GM18511 (cell line): ENCODE measurements around the gene ELN.

Experiments
- ATAC-seq: cut with Tn5 transposase; IDR thresholded peaks from one replicate; pipeline ENCODE4 v1.9.1; 2021; ENCODE audit warnings: mild to moderate bottlenecking, moderate library complexity; ENCODE audit not compliant: unreplicated experiment

ELN gene

DNA sequence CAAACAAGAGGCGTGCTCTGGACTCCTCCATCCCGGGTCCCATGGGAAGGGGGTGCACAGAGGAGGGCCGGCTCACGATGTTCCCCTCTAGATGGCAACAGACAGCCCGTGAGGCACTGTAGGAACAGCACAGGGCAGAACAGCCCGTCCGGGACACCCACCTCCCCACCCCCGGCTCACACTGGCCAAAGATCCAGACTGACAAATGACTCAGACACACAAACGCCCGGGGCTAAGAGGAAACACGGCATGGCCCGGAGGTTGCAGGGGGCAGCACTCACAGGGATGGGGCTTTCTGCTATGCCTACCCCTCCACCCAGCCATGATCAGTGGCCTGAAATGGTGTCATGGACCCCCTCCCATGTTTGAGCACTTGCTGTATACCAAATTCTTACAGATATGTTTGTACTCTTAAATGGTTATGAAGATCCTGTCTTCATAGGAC is 4.9 kb upstream of the ELN start:
- ATAC-seq, result no peak

DNA sequence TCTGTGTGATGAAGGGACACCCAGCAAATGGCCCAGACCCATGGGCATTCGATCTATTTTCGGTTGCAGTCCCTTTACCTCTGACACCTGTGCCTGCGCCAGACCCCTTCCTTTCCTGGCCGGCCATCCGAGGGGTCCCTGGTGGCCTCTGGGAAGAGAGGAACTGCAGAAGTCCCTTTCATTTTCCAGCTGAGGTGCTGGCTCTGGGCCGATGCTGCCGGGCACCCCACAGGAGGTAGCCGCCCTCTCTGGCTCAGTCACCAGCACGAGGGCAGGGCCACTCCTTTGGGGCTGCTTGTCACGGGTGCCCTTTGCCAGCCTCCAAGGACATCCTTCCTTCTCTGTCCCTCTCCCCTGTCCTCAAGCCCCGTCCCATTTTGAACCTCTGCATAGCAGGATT is 4.2 kb upstream of the ELN start:
- no peak for ATAC-seq

DNA sequence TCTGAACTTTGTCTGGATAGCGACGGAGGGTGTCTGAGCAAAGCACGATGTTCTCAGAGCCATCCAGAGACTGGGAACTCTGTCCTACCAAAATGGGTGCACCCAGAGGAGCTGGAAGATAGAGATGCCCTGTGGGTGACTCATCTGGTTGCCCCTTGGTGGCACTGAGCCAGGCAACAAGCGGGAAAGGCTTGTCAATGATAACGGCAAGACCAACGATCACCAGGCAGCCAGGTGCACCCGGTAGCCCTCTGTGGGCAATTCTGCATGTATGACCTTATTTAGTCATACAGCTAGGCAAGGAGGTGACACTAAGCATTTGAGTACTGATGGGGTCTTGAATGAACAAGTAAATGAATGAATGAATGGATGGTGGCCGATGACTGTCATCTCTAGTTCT is 2.8 kb upstream of the ELN start:
- no peak for ATAC-seq

DNA sequence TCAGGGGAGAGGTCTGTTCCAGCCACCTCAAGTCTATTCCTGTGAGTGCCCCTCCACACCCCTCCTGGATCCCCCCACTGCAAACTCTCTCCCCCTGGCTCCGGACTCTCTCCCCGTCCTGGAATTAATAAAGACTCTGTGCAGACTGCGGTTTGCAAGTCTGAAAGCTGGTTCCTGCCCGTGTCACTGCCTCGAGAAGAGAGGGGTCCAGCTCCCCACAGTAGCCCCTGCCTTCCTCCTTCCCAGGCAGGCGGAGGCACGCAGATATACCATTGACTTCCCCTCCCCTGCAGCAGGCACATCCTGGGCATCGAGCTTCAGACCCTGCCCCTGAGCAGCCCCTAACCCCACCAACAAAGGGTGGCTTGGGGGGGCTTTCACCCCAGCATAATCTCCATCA is 2.2 kb upstream of the ELN start:
- no peak for ATAC-seq

DNA sequence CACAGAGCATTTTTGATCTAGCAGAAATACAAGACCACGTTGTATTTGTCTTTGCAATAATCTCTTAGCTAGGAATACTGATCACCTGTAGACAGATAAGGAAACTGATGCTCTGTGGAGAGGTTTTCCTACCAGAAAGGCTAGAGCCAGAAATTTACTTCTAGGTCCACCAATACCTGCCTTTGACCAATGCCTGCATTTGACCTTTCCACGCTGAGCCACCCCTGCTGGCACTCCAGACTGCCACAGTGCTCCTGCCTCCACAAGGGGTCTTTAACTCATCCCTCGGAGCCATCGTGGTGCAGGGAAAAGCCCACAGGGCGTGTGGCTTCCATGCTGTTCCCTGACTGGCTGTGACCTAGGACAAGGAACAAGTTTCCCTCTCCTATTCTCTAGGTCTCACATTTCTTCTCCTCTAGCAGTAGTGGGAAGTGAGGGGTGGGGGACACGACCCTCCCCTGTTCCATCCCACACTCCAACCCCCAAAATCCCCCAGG is 1.5 kb upstream of the ELN start:
- ATAC-seq, result no peak

DNA sequence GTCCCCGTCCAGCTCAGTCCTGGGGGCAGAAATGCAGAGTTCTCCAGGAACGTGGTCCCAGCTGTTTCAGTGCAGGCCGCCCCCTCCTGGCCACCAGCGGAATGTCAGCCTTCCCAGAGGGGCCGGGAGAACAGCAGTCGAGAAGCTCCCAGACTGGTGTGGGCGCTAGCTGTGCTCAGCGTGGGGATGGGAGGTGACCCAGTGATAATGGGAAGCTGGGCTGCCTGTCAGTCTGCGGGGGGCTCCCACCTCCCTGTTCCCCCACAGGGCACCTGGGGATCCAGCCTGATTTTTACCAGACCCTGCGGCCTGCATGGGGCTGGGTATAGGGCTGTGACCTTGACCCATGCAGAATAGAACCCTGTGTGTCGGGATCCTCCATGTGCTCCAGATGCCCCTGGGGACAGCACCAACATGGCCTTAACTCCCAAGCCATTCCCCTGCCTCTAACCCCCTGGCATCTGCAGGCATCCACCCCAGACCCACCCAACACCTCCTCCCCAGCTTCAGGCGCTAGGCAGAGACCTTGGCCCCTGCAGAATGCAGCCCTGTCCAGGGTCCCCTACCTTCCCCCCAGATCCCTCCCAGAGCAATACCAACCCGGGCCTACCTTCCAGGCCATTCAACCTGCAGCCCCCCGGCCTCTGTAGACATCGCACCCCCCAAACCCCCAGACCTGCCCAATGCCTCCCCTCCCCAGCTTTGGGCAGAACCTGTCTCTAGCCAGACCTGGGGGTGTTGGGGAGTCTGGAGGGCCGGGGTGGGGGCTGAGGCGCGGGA is 880 bp upstream of the ELN start:
- ATAC-seq, result no peak

DNA sequence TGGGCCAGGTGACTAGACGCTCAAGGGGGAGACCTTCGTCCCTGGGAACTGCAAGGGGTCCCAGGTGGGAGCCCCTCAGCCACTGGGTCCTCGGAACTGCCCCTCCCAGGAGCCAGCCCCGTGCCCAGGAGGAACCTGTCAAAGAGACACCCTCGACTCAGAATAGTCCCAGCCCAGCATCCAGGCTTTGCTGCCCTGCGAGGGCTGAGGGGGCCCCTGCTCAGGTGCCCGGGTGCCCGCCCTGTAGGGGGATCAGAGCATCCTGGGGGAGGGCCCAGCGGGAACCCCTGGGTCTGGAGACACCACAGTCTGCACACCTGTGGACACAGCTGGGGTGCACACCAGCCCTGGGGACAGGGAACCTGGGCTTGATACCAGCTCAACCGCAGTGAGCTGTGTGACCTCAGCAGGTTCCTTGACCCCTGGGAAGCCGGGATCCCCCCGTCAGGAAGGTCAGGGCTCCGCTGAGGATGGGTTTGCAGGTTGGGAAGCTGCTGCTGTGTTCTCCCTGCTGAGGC is 407 bp downstream of the ELN start:
- no peak for ATAC-seq

DNA sequence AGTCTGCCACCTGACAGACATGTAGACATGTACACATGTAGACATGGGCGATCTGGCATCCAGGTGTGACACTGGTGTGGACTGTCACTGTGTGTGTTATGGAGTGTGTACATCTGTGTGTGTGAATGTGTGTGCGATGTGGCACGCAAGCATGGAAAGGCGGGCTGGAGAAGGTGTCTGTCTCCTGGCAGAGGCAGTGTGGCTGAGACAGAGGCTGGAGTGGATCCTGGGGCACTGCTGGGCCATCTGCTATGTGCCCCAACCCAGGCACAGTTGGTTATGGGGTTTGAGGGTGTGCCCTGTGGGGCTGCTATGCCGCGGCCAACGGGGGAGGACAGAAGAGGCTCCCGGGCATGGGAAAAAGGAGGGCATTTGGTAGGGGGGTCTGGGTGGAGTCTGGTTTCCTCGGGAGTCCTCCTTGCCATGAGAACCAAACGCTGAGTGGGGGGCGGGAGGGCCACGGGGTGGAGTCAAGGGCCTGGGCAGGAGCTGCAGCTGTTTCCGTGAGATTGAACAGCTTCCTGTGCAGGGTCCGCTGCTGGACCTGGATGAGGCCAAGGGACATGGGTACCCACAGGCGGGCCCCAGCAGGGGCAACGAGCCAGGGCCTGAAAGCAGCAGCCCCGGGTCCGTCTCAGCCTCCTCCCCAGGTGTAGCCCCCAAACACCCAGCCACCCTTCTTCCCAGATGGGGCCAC is 1.3 kb downstream of the ELN start:
- no peak for ATAC-seq

DNA sequence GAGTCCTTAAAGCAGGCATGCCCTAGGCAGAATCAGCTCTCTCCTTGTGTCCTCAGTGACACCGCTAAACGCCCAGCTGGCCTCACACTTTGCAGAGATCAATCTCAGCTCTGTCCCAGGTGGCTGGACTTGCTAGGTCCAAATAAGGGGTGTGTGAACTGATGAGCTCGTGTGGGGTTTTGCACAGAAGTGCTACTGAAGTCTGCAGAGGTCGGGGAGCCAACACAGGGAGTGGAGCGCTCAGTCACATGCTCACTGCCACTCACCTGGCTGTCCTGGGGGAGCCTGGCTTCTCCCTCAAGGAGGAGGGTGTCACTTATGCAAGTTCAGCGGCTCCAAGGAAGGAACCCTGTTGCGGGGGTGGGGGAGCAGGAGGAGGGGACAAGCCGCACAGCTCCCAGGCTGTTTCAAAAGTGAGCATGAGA is 2.0 kb downstream of the ELN start:
- no peak for ATAC-seq

DNA sequence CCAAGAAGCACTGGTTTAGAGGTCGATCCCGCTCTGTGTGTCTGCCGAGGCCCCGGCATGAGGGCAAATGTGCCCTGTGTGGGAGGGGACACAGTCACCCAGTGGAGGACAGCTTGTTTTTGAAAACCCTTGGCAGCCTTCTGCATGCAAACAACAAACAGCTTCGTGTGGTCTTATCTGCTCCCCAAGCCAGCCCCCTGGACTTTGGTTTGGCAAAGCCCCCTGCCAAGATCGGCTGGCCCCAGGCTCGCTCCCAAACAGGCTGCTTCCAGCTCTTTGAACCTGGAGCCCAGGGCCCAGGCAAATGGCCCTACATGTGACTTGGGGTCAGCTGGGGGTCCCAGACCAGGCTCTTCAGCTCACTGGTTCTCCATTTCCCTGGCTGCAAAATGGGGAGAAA is 2.9 kb downstream of the ELN start:
- no peak for ATAC-seq

DNA sequence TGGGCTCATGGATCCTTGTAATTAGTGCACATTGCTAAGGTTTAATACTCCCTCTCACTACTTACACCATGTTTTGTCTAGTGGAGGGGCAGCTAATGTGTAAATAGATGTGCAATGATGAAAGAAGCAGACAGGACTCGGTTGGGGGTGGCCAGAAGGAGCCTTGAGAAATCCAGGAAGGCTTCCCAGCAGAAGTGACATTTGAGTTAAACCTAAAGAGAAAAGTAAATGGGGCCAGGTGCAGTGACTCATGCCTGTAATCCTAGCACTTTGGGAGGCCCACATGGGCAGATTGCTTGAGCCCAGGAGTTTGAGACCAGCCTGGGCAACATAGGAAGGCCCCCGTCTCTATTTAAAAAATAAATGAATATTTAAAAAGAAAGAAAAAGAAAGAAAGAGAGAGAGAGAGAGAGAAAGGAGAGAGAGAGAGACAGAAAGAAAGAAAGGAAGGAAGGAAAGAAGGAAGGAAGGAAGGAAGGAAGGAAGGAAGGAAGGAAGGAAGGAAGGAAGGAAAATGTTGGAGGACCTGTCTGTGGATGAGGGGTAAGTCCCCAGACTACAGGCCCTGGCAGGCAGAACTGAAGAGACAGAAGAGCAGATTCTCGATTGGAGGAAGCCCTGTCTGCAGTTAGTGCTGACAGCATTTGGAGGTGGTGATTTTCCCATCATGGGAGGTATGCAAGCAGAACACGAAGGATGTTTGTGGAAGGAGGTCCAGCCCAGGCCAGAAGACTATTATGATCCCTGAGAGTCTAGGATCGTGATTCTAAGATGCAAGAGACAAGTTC is 3.6 kb downstream of the ELN start:
- no peak for ATAC-seq

DNA sequence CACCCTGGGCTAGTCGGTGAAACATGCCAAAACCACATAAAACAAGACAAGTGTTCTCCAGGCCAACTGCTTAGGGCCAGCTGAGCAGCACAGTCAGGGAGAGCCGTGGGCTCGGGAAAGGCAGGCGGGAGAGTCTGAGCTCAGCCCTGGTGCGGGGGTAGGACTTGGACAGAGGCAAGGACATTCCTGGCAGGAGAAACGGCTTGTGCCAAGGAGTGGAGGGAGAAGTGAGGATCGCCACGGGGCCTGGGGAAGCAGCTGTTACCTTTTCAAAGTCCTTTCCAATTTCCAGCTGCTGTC is 4.2 kb downstream of the ELN start:
- no peak for ATAC-seq

DNA sequence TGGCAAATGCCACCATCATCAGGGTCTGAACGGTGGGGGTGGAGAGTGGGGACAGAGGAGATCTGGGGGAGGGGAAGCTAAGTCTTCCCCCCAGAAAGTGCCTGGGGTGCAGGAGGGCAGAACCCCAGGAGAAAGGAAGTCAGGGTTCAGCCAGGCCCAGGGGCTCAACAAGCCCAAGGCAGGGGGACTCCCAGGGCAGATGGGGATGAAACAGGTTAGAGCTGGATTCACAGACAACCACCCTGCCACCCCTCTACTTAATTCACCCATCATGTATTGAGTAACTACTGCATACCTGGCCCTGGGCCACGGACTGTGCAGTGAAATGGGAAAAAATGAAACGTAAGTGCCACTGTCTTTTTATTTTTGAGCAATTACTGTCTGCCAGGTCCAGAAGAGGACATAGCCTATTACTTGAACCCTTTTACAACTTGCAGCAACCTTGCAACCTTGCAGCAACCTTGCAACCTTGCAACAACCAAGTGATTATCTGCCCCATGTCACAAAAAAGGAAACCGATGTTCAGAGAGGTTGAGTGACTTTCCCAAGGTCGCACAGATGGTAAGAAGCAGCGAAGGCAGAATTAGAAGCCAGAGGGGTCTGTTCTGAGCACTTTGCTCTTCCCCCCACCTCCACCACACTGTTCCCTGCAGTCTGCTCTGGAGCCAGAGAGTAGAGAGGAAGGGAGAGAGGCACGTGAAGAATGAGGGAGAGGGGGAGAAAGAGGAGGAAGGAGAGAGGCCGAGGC is 4.8 kb downstream of the ELN start:
- no peak for ATAC-seq

DNA sequence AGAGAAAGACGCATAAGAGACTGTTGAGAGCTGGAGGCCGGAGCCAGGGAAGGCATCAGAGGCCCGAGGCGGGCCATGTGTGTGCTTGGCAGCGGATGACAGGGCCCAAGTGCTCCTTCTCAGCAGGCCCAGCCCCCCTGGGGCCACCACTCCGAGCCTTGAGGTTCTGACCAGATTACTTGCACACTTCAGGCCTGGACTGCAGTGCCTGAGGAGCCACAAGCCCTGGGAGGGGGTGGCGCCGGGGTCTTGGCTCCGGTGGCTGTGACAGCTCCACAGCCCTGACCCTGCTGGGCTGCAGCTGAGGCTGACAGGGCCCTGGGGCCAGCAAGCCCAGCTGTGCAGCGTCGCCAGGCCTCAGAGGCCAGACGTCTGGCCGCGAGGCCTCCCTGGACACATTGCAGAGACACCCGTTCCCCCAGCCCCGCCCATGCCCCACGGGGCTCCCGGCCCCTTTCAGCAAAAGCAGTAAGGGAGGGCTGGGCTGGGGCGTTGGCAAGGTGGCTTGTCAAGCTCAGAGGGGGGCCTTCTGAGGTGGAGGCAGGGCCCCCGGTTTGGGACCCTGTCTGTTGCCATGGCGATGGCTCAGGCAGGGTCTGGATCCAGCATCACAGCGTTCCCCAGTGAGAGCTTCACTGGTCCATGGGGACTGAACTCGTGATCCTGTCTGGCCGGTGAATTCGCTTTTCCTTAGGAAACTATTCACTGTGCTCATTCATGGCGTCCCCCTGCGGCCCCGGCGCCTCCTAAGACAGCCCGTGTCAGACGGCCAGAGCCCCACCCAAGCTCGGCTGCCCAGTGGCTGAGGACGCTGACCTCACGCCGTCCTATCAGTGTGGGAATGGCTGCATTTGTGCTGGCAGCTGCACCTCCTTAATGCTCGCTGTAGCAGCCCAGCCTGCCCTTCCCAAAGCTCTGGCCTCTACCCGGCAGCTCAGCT is 5.7 kb downstream of the ELN start:
- ATAC-seq, result no peak

DNA sequence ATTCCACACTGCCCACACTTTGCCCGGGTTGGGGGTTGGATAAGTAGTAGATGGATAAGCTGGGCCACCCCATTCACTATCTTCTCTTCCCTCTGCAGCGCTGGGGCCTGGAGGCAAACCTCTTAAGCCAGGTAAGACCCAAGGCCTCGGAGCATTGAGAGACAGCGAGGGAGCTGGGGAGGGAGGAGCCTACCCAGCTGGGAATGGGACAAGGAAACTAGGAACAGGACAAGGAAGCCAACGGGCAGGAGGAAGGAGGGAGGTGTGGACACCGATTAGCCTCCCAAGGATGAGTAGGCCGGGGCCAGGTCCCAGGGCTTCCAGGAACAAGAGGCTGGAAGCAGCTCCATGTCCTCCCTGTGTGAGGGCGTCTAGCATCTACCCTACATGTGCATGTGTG is 9.6 kb downstream of the ELN start:
- ATAC-seq, result no peak

DNA sequence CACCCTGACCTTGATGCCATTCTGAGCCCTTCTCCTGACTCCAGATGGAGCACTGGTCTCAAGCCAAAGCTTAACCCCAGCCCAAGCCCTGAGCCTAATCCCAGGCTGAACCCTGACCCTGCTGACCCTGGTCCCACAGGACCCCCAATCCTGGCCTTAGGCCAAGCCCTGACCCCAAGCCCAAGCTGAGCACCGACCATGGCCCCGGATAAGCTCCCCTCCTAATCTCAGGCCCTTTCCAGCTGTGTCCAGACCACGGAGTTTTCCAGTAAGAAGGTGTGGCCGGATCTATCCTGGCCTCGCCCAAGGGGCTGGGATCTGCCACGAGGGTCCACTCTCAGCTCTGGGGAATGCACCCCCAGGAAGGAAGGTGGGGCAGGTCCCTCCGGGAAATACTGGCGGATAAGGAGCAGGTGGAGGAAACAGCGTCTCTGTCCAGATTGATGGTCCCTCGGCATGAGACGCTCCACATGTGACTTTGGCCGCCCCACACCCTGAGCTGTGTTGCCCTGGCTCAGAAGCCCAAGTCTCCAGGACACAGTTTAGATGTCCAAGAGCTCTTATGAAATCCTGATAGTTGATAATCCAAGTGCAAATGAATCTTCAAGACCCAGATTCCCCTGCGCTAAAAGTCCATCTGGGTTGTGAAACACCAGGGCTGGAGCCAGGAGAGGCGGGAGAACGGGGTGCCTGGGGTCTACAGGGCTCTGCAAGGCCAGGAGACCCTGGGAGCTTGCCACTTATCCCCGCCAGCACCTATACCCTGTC is 10.4 kb downstream of the ELN start:
- no peak for ATAC-seq

DNA sequence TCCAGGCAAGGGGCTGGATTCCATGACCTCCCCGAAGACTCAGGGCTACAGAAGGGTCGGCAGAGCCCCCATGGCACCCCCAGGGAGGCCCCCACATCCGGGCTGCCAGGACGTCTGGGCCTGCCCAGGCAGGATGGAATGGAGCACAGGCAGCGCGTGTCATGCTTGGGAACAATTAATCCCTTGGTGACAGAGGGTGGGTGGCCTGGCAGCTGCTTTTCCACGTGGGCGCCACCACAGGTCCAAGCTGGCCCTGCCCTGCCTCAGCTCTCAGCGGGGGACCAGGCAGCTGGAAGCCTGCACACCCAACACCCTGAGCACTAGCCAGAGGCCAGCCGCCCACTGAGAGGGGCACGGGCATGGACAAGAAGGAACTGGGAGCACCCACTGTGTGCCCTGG is 11.4 kb downstream of the ELN start:
- no peak for ATAC-seq

DNA sequence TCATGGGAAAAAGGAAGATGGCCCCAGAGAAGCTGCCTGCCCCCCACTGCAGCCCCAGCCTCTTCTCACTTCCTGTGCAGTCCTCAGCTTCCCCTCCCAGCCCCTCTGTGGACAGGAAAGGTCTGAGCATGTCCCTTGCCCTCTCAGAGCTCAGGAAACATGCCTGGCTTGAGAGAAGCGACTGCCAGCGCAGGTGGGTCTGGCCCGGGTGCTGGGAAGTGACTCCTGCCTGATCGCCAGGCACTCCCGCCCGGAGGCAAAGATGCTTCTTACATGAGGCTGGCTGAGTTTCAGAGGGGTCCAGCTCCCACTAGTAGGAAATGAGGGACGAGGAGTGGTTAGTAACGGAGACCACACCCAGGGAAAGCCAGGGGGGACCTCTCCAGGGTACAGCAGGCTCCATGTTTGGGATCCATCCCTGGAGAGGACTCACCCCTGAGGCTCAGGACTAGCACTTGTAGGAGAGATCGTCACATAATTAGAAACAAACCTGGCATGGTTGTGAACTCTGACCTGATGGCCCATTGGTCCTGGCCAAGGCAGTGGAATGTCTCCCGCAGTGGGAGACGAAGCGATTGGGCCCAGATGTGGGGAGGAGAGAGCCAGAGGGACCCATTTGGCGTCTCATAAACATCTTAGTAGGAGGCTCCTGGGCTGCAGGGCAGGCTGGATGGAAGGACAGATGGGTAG is 12.3 kb downstream of the ELN start:
- ATAC-seq, result no peak
